GM21619 (cell line): ENCODE data around the gene TIMP2.
"Not testable (repeated sequence)": the region's sequence is repeated elsewhere in the genome, so short reads cannot be mapped to it uniquely, and the experiment has no call there.

Source experiments
- ATAC-seq: cut with Tn5 transposase; IDR thresholded peaks from one replicate; pipeline ENCODE4 v1.9.1; 2021; ENCODE audit not compliant: unreplicated experiment

Gene TIMP2

DNA sequence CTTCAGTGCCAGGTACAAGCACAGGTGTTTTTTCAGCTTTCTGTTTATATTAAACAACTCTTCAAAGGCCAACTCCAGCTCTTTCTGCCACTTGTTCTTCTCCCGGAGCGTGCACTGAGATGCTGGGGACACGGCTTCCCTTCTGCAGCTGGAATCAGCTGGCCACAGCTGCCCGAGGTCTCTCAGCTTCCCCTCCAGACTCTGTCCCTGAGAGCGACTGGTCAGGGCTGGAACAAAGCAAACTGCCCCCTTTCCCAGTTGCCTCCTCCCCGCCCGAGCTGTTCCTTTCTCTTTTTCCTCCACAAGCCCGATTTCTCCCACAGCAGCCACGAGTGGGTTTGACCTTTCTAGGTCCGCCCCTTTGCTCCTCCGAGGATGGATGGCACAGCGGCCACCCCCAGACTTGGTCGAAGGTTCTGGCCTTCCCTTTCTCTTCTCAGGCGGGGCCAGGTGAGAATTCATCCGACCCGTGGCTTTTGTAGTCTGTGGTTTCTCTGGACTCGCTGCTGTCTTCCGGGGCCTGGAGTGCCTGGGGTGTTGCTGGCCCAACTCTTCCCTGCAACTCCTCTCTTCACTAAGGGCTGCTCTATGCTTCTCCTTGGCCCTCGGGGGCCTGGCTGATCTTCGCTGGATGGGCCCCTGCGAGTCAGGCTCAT is 33.7 kb downstream of the TIMP2 start:
- no peak for ATAC-seq

DNA sequence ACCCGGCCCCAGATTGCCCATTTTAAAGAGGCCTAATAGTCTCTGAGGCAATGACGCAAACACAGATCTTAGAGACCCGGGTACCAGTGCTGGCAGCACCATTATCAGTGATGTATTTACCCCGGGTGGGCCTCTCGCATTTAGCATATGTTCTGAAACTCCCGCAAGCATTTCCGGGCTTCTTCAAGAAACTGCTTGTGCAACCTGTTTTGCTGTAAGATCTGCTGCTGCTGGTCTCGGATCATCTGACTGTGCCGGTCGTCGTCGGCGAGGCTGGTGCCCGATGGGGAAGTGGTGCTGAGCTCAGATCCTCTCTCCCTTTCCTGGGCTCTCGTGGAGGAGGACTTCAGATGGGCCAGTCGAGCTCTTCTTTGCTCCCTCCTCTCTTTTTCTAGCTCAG is 34.7 kb downstream of the TIMP2 start:
- no peak for ATAC-seq

DNA sequence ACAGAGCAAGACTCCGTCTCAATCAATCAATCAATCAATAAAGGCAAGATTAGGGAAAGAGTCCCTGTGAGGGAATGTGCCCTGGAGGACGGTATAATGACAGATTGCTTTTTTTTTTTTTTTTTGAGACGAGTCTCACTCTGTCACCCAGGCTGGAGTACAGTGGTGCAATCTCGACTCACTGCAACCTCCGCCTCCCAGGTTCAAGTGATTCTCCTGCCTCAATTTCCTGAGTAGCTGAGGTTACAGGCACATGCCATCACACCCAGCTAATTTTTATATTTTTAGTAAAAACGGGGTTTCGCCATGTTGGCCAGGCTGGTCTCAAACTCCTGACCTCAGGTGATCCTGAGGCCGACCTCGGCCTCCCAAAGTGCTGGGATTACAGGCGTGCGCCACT is 35.1 kb downstream of the TIMP2 start:
- not testable (repeated sequence) for ATAC-seq

DNA sequence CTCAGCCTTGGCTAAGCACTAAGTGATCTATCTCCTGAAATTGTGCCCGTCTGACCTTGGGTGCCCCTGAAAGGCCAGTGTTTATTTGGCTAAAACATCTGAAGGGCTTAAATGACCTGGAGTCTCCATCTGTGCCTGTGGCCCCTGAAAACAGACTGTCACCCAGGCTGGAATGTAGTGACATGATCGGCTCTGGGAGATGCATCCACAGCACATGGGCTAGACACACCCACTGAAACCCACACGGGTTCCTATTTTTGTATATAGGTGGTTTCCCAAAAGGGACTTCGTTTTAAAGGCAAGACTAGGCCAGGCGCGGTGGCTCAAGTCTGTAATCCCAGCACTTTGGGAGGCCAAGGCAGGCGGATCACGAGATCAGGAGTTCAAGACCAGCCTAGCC is 35.7 kb downstream of the TIMP2 start:
- ATAC-seq, result peak; percentile 60

DNA sequence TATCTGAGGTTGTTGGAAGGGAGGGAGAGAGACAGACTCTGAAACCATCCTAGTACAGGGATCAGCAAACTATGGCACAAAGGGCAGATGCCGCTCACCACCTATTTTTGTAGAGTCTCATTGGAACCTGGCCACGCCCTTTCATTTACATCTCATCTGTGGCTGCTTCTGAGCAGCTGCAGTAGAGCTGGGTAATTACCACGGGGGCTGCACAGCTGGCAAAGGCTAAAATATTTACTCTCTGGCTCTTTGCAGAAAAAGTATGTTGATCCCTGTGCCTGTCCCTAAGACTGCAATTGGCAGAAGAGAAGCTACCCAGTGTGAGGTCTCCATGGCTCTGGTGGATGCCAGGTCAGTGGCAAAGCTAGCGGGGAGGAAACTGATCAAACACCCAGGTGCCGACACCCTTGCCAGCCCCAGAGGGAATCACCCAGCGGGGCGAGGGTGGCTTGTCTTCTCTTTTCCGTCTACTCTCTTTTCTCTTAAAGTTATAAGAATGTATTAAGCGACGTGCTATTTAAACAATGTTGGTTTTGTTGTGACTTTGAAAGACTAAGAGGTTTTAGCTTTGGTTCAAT is 36.2 kb downstream of the TIMP2 start:
- ATAC-seq, result no peak

DNA sequence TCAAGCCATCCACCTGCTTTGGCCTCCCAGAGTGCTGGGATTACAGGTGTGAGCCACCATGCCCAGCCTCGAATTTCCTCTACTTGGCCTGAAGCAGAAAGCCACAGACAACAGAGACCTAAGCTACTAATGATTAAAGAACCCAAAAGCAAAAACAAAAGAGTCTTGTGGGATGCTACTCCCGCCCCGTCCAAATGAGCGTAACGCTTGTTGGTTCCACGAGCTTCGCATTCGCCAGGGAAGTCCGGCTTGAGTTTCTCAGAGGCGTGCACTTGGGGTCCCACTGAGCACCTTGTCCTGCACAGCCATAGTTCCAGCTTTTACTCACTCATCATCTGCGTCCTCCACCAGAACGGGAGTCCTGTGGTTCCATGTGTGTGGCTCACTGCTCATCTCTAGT is 38.2 kb downstream of the TIMP2 start:
- no peak for ATAC-seq

DNA sequence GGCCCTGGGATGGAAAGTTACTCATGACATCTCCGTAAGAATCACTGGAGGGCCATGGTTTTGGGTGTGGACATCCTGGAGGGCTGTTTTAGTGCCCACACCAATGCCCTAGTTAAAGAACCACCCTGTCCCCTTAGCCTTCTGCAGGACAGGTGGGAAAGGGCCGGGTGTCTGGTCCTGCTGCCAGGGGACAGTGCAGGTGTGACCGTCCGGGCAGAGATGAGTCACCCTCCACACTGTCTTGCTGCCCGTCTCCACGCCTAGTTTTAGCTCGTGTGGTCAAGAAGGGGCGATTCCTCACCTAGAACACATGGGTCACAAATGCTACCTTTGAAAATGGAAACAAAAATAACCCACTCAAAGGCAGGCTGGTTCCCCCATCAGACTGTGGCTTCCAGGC is 39.2 kb downstream of the TIMP2 start:
- no peak for ATAC-seq

DNA sequence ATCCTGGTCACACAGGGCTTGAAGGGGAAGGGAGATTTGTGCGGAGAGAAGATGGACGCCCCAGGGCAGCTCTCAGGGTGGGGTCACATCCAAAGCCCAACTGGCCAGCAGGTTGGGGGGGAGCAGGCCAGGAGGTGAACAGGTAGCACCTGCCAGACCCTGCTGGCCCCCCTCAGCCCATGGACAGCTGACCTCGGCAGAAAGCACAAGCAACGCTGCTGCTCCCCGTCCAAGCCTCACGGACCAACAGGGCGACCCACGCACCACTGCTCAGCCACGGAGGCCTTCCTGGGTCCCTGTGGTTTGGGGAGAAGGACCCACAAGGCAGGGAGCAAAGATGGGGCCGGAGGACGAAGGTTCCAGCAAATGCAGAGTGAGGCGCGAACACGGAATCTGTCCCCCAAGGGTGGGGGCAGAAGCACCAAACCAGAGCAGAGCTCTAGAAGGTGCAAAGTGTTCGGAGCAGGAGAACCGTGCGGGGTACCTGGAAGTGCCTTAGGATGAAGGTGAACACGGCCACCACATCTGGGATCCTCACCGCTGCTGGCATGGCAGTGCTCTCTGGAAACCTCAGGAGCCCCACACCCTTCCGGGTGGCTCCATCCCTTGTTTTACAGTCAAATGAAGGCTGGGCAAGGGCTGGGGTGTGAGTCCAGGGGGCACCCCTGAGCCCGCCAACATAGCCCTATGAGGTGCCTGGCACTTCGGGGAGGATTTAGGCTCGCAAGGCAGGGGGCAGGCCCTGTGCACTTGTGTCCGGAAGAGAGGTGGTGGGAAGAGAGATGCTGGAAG is 40.1 kb downstream of the TIMP2 start:
- no peak for ATAC-seq

DNA sequence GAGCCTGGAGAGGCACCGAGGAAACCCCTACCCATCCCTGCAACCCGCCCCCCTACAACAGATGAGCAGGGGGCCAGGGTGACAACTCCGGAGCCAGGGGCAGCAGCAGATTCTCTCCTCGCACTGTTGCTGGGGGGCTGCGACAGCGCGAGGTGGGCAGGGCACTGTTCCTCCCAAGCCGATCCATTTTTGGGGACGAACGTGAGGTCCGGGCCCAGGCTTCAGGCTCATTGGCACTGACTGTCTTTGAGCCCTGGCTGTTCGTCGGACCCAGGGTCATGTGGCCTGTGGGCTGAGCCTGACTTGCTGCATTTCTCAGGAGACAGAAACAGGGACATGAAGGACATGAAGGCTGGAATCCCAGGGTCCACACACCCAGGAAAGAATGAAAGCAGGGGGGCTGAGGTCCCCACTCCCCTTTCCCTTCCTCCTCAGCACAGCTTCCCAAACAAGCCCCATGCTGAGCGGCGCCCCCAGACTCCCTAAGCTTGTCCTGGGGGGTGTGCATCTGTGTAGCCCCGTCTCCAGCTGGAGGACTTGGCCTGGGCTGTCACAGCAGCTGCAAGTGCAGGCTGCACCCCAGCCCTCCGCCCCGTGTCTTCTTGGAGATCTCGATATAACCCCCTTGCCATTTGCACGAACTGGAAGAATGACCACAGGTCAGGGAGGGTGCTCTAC is 40.9 kb downstream of the TIMP2 start:
- ATAC-seq, result no peak

DNA sequence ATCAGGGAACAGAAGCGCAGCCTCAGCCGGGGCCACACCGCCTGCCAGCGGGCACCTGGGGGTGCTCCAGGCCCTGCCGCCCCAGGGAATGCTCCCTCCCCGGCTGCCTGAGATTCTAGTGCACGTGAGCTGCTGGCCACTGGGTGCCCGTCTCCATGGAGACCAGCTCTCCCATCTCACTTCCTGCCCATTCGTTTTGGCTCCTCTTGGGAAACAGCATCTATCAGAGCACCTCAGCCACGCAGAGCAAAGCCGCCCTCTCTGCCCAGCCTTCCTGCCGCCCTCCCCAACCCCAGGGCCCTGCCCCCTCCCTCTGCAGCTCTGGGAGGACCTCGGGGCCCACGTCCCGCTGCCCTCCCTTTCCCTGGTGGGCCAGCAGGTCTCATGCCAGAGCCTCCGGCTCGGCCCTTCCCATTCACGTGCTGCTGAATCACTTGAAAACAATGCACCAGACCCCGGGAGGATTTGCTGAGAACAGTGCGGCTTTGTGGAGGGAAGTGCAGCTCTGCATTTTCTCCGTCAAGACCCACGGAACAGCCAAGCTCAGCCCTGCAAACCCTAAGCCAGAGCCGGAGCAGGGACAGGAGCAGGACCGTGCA is 41.6 kb downstream of the TIMP2 start:
- no peak for ATAC-seq

DNA sequence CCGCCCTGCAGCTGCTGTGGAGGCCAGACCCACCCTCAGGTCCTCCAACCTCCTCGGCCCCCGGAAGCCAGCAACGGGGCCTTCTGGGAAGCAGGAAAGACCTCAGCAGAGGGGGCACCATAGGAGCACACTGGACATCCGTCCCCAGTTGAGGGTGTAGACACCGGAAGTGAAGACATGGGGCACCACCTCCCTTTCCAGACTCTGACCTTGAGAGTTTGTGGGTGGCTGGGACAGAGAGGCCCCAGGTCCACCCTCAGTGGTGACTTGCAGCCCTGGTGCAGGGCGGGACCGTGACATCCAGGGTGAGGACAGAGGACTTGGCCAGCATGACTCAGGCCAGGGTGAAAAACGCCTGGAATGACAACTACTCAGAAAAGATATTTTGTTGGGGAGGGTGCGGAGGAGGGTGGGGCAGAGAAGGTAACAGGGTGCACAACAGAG is 42.1 kb downstream of the TIMP2 start:
- ATAC-seq, result no peak

DNA sequence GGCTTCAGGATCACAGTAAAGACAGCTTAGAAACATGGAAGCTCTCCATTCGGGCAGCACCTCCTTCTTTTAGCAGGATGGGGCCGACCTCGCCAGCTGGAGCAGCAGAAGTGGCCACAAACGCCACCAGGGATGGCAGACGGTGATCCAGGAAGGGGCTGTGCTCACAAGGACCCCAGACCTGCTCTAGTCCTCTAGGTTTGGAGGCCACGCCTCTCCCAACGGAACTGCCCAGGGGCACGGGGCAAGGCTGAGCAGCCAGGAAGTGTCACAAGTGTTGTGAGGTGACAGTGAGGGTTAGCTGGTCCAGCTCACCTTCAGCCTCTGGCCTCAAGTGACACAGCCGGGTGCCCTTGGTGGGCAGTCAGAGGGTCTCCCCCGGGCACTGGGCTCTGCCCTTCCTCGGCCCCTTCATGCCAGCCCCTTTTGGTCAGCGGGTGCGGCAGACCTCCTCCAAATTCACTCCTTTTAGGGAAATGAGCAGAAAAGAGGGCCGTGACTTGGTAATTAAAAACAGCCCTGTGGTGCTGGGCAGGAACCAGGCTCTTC is 42.6 kb downstream of the TIMP2 start:
- no peak for ATAC-seq

DNA sequence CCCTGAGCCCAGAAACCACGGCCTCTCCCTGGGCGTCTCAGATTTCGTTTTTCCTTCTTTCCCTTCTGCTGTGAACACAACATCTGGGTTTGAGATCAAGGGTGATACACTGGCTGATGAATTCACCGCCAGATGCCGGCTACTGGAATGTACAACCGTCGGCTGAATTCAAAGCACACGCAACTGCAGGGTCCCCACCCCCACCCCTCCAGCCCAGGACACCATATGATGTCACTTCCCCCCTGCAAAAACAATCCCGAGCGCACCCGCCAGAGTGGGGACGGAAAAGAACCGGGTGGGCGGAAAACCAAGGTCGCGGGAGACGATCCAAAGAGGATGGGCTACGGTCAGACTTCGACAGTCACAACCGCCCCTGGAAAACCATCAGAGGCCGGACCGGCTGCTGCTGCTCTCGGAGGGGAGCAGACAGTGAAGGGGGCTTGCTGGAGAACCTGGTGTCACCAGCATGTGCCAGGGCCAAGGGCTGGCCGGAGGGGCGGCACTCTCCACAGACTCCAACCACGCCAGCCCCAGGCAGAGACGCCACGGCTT is 45.5 kb downstream of the TIMP2 start:
- no peak for ATAC-seq

DNA sequence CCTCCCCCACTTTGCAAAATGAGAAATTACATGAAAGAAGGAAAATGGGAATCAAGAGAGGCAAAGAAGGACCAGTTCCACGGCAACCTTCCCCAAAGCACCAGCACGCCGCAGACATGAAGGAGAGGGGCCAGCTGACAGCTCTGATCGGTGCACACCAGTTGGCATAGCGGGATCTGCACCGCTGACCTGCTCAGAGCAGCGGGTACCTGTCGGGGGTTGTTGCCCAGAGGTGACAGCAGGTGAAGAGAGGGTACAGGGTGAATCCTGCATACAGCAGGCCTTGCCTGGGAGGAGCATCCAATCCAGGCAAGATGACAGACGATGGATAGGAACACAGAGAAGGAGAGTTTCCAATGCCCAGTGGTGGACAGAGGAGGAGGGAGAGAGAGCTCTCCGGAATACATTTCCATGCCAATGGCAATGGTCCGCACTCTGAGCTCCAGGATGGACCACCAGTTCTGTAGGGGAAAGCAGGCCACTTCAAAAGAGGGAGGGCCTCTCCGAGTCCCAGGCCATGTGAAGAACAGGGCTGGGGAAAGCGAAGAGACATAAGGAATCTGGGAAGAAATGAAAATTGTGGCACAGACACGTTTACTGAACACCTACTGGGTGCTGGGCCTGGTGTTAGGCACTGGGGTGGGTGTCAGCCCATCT is 46.2 kb downstream of the TIMP2 start:
- ATAC-seq, result no peak

DNA sequence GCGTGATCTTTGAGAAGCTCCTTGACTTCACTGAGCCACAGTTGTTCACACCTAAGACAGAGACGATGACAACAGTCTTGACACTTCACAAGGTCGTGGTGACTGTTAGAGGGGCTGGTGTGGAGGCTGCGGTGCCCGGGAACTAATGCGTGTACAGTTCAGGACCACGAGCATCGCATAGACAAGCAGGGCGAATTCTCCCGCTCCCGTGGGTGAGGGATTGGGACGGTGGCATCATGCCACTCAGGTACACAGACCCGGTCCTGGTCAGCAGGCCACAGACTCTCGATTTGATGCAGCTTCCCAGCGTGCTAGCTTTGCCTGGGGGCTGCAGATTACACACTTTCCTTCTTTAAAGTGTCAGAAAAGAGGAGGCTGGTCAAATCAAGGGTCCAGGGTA is 46.9 kb downstream of the TIMP2 start:
- no peak for ATAC-seq

DNA sequence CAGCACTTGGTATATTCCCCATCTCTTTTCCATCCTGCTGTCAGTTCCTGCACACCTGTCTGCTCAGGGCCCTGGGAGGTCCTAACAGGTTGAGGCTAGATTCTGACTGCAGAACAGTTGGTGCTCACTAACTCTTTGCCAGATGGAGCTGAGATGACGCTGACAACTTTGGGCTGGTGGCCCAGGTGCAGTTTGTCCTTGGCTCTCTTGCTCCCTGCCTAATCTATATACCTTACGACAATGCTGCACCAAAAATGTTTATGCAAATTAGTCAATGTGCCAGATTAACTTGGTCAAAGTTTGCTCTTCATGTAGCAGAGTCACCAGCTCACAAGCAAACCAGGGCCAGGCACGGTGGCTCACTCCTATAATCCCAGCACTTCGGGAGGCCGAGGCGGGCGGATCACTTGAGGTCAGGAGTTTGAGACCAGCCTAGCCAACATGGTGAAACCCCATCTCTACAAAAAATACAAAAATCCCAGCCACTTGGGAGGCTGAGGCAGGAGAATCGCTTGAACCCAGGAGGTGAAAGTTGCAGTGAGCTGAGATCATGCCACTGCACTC is 48.2 kb downstream of the TIMP2 start:
- not testable (repeated sequence) for ATAC-seq

DNA sequence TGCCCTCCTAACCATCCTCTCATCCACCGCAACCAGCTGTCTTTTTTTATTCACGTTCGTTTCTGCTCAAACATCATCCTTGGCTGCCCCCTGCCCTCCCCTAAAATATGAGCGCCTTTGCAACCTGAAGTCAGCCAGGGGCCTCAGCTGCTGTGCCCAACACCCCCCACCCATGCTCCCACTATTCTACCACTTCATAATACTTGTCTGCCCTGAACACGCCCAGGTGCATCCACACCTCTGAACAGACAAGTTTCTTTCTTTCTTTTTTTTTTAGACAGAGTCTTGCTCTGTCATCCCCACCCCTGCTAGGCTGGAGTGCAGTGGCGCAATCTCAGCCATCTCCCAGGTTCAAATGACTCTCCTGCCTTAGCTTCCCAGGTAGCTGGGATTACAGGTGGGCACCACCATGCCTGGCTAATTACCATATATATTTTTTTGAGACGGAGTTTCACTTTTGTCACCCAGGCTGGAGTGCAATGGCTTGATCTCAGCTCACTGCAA is 49.0 kb downstream of the TIMP2 start:
- ATAC-seq, result no peak

DNA sequence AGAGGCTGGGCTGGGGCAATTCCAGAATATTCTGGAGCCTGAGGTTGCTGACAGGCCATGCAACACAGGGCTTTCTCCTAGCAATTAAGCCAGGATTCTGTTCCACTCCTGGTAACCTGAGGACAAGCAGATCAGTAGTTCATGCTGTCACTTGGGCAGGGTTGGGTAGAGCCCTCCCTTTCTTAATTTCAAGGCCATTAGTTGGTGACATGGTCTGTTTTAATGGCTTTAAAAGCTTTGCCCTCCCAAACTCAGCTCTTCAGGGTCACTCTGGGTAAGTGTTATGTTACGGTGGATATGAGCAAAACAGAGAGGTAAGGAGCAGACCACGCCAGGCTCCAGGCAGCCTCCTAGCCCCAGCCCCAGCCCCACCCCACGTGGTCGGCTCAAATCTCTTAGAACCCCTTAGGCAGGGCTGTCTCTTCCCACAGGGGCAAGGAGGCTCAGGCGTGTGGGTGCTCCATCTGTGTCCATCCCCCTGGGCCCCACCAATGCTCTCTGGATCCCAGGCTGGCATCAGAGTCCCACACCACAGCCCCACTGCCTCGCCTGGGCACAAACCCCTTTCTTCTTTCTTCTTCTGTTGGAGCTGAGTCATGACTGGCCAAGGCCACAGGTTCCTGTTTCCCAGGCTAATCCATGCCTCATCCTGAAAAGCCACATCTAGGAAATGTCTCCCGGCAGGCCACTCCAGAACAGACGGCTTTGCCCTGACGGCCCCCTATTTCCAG is 49.7 kb downstream of the TIMP2 start:
- ATAC-seq, result no peak
